HCT116 (cell line): ENCODE data around the gene BNIP5. TPM values are rescaled to one million over a fixed set of nuclear protein-coding genes. Genes with fewer than 3 reads are reported as not detected.

Experiments used
- ATAC-seq: fragments of 200-7000 bp; cut with Tn5 transposase; 2 replicates; pipeline ENCODE4 v1.9.1; 2020; ENCODE audit warnings: mild to moderate bottlenecking, moderate library complexity
- BruUV-seq: library from RNA; stranded (reverse); fragments of 400-500 nt; replicated peaks from 2 replicates; lab custom pipeline; 2021; lab: Mats Ljungman, UMichigan
- CTCF ChIA-PET: fragments of 300-600 bp; sonication (Branson Sonifier 250); formaldehyde crosslinking; loops from one replicate; lab custom pipeline; 2021; ENCODE audit warnings: antibody characterized with exemption; lab: Charles Lee
- POLR2A ChIA-PET: fragments of 300-600, 350-600 bp; sonication (Branson Sonifier 250); formaldehyde crosslinking; loops from one replicate; lab custom pipeline; 2021; ENCODE audit warnings: antibody characterized with exemption; lab: Charles Lee
- RAD21 ChIA-PET, 2 experiments: fragments of 300-600 bp; sonication (Branson Sonifier 250); formaldehyde crosslinking; loops; one replicate each; lab custom pipeline; 2023; ENCODE audit warnings: low total read pairs in 2 of 2; ENCODE audit not compliant: uncharacterized antibody in 2 of 2, unreplicated experiment in 2 of 2, low non-redundant PET in 1 of 2; lab: Charles Lee
- DNase-seq: peaks from one replicate; pipeline ENCODE4 v3.0.0-alpha.2; 2010; ENCODE audit warnings: low read depth, low spot score
- H2AFZ ChIP-seq: fragments of 200-600 bp; shearing (Covaris generic), sonication (generic); 2 replicates; pipeline ENCODE4 v1.6.1; 2017; ENCODE audit warnings: low read depth, mixed run types, mixed read lengths, antibody characterized with exemption, low read length; ENCODE audit not compliant: poor library complexity, severe bottlenecking
- H3K27ac ChIP-seq: 2 replicates; pipeline ENCODE4 v1.5.1; 2012; ENCODE audit warnings: low read depth, low read length
- H3K27me3 ChIP-seq: fragments of 200-600 bp; sonication (generic); 2 replicates; pipeline ENCODE4 v1.6.1; 2016; ENCODE audit warnings: mixed run types, low read length, mixed read lengths; ENCODE audit not compliant: insufficient read depth
- H3K36me3 ChIP-seq, 2 experiments: fragments of 200-500 bp in 1 of 2; fragments of 200-600 bp in 1 of 2; sonication (Bioruptor generic) in 1 of 2; sonication (generic) in 1 of 2; 2 replicates each; pipeline versions ENCODE4 v1.5.1 to v1.6.1; 2014 to 2016; ENCODE audit warnings: low read length in 2 of 2, inconsistent platforms in 1 of 2, mixed read lengths in 1 of 2, mixed run types in 1 of 2; ENCODE audit not compliant: insufficient read depth in 2 of 2, control insufficient read depth in 1 of 2
- H3K4me1 ChIP-seq, 2 experiments: fragments of 200-600 bp in 1 of 2; sonication (generic) in 1 of 2; 2 replicates each; pipeline versions ENCODE4 v1.5.1 to v1.6.1; 2012 to 2017; ENCODE audit warnings: low read length in 2 of 2, inconsistent platforms in 1 of 2, mild to moderate bottlenecking in 1 of 2, mixed read lengths in 1 of 2, mixed run types in 1 of 2, moderate library complexity in 1 of 2; ENCODE audit not compliant: insufficient read depth in 2 of 2, control insufficient read depth in 1 of 2
- H3K4me2 ChIP-seq: fragments of 200-600 bp; sonication (generic); 2 replicates; pipeline ENCODE4 v1.6.1; 2017; ENCODE audit warnings: mixed run types, low read length, mixed read lengths
- H3K4me3 ChIP-seq, 2 experiments: fragments of 200-600 bp in 1 of 2; sonication (generic) in 1 of 2; replicated peaks in 1 of 2; 2 replicates each; pipeline ENCODE4 v1.5.1; 2011 to 2016; ENCODE audit warnings: low read length in 2 of 2, control low read depth in 1 of 2, low read depth in 1 of 2, mild to moderate bottlenecking in 1 of 2, mixed read lengths in 1 of 2, mixed run types in 1 of 2
- H3K79me2 ChIP-seq: fragments of 200-600 bp; sonication (generic); 2 replicates; pipeline ENCODE4 v1.6.1; 2017; ENCODE audit warnings: mild to moderate bottlenecking, mixed run types, low read length, moderate library complexity, mixed read lengths; ENCODE audit not compliant: insufficient read depth
- H3K9ac ChIP-seq: fragments of 200-600 bp; sonication (generic); 2 replicates; pipeline ENCODE4 v1.6.1; 2016; ENCODE audit warnings: low read length, mixed read lengths
- H3K9me2 ChIP-seq: fragments of 200-600 bp; sonication (generic), shearing (Covaris generic); 2 replicates; pipeline ENCODE4 v1.6.1; 2017; ENCODE audit warnings: mixed run types, mild to moderate bottlenecking, moderate library complexity; ENCODE audit not compliant: insufficient read depth
- H3K9me3 ChIP-seq, 2 experiments: fragments of 200-500 bp in 1 of 2; fragments of 200-600 bp in 1 of 2; sonication (Bioruptor generic) in 1 of 2; sonication (generic) in 1 of 2; 2 replicates each; pipeline ENCODE4 v1.6.1; 2014 to 2017; ENCODE audit warnings: low read length in 2 of 2, mixed read lengths in 2 of 2, inconsistent platforms in 1 of 2, low read depth in 1 of 2, mild to moderate bottlenecking in 1 of 2, mixed run types in 1 of 2, moderate library complexity in 1 of 2; ENCODE audit not compliant: control insufficient read depth in 1 of 2, insufficient read depth in 1 of 2
- H4K20me1 ChIP-seq: fragments of 200-600 bp; sonication (generic), shearing (Covaris generic); 2 replicates; pipeline ENCODE4 v1.6.1; 2017; ENCODE audit warnings: mixed run types, mild to moderate bottlenecking, moderate library complexity; ENCODE audit not compliant: insufficient read depth
- EGR1 ChIP-seq: IDR thresholded peaks from 2 replicates; pipeline ENCODE4 v1.6.1; 2012; ENCODE audit warnings: low read depth
- EZH2 ChIP-seq: fragments of 200-600 bp; sonication (generic); IDR thresholded peaks from 2 replicates; pipeline ENCODE4 v1.6.1; 2017; ENCODE audit warnings: antibody characterized with exemption, mixed run types
- FOSL1 ChIP-seq: IDR thresholded peaks from 2 replicates; pipeline ENCODE4 v1.6.1; 2012; ENCODE audit warnings: low read depth
- POLR2A ChIP-seq: IDR thresholded peaks from 2 replicates; pipeline ENCODE4 v1.7.0; 2011; ENCODE audit warnings: borderline replicate concordance; ENCODE audit not compliant: insufficient read depth, insufficient read length; ENCODE audit errors: extremely low read depth
- RAD21 ChIP-seq: IDR thresholded peaks from 2 replicates; pipeline ENCODE4 v1.6.1; 2012; ENCODE audit warnings: low read depth, mild to moderate bottlenecking
- SRF ChIP-seq: IDR thresholded peaks from 2 replicates; pipeline ENCODE4 v1.6.1; 2012; ENCODE audit warnings: low read depth
- TCF7L2 ChIP-seq: IDR thresholded peaks from 2 replicates; pipeline ENCODE4 v1.7.0; 2011; ENCODE audit warnings: borderline replicate concordance, inconsistent platforms; ENCODE audit not compliant: insufficient read depth, insufficient read length; ENCODE audit errors: extremely low read depth
- intact Hi-C: fragments of 100-400 bp; cut with micrococcal nuclease; formaldehyde crosslinking; loops from 2 replicates; pipeline ENCODE4 v1.10.0; 2022
- total RNA-seq: library from RNA; stranded (reverse); gene quantifications from one replicate; pipeline ENCODE4 v1.2.1, GENCODE V29; 2021; ENCODE audit not compliant: unreplicated experiment
- TF ChIP-seq, protein P1 (sequence below): IDR thresholded peaks from 2 replicates; pipeline ENCODE4 v1.6.1; 2011; ENCODE audit warnings: mild to moderate bottlenecking, low read length, moderate library complexity; ENCODE audit not compliant: insufficient replicate concordance; ENCODE audit errors: extremely low read depth
- TF ChIP-seq, protein P2 (sequence below): IDR thresholded peaks from 2 replicates; pipeline ENCODE4 v1.6.1; 2012; ENCODE audit warnings: low read depth

BNIP5 gene
- total RNA-seq, 1 experiment from 2014 or later, result not detected

DNA sequence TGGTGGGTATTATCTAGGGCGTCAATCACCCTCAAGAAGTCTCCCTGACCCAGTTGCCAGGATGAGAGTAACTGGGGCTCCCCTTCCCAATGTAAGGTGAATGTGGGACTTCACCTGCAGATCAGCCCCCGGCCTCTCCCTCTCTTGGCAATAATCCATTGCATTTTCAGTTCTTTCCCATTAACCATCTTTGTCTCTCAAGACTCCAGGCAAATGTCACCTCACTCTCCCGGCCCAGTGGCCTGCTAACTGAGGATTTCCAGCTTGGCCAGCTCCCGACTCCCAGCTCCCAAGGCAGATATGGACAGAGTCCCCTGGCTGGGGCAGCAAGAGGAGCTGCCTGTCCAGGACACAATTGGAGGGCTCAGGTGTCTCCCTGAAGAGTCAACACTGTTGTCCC, 43.5 kb upstream of the BNIP5 start:
- Histone ChIP-seq H3K9me3 (no peaks in the 10 kb centered on the region), H3K36me3 (no peaks in the 10 kb centered on the region), H3K27ac (no peak overlapping the region), H3K9ac (no peak overlapping the region), H3K79me2 (no peaks in the 10 kb centered on the region), H3K27me3 (no peaks in the 10 kb centered on the region)
- ChIA-PET RAD21 (no interaction called here), CTCF (no interaction called here)
- no TSS peak for BruUV-seq
- no peak for ATAC-seq
- no peak for TF ChIP-seq RAD21
- TF ChIP-seq EZH2, result no peak
- no peak for TF ChIP-seq FOSL1
- no peak for TF ChIP-seq EGR1
- TF ChIP-seq, protein P1, sequence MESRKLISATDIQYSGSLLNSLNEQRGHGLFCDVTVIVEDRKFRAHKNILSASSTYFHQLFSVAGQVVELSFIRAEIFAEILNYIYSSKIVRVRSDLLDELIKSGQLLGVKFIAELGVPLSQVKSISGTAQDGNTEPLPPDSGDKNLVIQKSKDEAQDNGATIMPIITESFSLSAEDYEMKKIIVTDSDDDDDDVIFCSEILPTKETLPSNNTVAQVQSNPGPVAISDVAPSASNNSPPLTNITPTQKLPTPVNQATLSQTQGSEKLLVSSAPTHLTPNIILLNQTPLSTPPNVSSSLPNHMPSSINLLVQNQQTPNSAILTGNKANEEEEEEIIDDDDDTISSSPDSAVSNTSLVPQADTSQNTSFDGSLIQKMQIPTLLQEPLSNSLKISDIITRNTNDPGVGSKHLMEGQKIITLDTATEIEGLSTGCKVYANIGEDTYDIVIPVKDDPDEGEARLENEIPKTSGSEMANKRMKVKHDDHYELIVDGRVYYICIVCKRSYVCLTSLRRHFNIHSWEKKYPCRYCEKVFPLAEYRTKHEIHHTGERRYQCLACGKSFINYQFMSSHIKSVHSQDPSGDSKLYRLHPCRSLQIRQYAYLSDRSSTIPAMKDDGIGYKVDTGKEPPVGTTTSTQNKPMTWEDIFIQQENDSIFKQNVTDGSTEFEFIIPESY, result no peak
- no peak for TF ChIP-seq TCF7L2
- TF ChIP-seq POLR2A, result no peak
- TF ChIP-seq, protein P2, sequence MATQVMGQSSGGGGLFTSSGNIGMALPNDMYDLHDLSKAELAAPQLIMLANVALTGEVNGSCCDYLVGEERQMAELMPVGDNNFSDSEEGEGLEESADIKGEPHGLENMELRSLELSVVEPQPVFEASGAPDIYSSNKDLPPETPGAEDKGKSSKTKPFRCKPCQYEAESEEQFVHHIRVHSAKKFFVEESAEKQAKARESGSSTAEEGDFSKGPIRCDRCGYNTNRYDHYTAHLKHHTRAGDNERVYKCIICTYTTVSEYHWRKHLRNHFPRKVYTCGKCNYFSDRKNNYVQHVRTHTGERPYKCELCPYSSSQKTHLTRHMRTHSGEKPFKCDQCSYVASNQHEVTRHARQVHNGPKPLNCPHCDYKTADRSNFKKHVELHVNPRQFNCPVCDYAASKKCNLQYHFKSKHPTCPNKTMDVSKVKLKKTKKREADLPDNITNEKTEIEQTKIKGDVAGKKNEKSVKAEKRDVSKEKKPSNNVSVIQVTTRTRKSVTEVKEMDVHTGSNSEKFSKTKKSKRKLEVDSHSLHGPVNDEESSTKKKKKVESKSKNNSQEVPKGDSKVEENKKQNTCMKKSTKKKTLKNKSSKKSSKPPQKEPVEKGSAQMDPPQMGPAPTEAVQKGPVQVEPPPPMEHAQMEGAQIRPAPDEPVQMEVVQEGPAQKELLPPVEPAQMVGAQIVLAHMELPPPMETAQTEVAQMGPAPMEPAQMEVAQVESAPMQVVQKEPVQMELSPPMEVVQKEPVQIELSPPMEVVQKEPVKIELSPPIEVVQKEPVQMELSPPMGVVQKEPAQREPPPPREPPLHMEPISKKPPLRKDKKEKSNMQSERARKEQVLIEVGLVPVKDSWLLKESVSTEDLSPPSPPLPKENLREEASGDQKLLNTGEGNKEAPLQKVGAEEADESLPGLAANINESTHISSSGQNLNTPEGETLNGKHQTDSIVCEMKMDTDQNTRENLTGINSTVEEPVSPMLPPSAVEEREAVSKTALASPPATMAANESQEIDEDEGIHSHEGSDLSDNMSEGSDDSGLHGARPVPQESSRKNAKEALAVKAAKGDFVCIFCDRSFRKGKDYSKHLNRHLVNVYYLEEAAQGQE, result no peak
- no peak for TF ChIP-seq SRF
- TF ChIP-seq, all 23 proteins: peak for 0
- DNase-seq, result no peak
- H3K4me1 ChIP-seq, result no peaks in the 10 kb centered on the region
- H3K9me2 ChIP-seq, result no peaks in the 10 kb centered on the region
- no peak overlapping the region for H2AFZ ChIP-seq
- H4K20me1 ChIP-seq, result no peaks in the 10 kb centered on the region
- H3K4me3 ChIP-seq, result no peak overlapping the region
- H3K4me2 ChIP-seq, result no peak overlapping the region
- POLR2A ChIA-PET, result interaction anchor here (1.3 kb wide), 1 partner anchor 352 kb away, joined by 3 read pairs; no protein-coding TSS in a partner anchor
- intact Hi-C loops, result no loop called here
